HL-60 (cell line): ENCODE results near the gene RERE.
A peak's percentile ranks its signal among the peaks of the same experiment; 100 is the strongest.

Experiments
- DNase-seq, 2 experiments: peaks; one replicate each; pipeline ENCODE4 v3.0.0-alpha.2; 2010 to 2020; ENCODE audit warnings: low read depth in 1 of 2, low spot score in 1 of 2
- H3K27ac ChIP-seq: fragments of 250-450 bp; sonication (Bioruptor Pico); replicated peaks from 2 replicates; pipeline ENCODE4 v1.5.1; 2020; ENCODE audit warnings: mild to moderate bottlenecking, moderate library complexity
- H3K27me3 ChIP-seq: fragments of 250-450 bp; sonication (Bioruptor Pico); 2 replicates; pipeline ENCODE4 v1.5.1; 2021; ENCODE audit warnings: mild to moderate bottlenecking, moderate library complexity; ENCODE audit not compliant: insufficient read depth, poor library complexity, severe bottlenecking
- H3K4me3 ChIP-seq: replicated peaks from 2 replicates; pipeline ENCODE4 v1.5.1; 2011; ENCODE audit warnings: mild to moderate bottlenecking, control low read depth, low read length; ENCODE audit not compliant: insufficient read depth
- GABPA ChIP-seq: IDR thresholded peaks from 2 replicates; pipeline ENCODE4 v1.6.1; 2012; ENCODE audit warnings: low read depth
- POLR2AphosphoS5 ChIP-seq: IDR thresholded peaks from 2 replicates; pipeline ENCODE4 v1.6.1; 2012; ENCODE audit warnings: low read depth
- SPI1 ChIP-seq: IDR thresholded peaks from 2 replicates; pipeline ENCODE4 v1.6.1; 2012; ENCODE audit warnings: low read depth, mild to moderate bottlenecking, borderline replicate concordance
- TF ChIP-seq, protein P1 (sequence below): IDR thresholded peaks from 2 replicates; pipeline ENCODE4 v1.6.1; 2012; ENCODE audit warnings: low read depth; ENCODE audit not compliant: insufficient replicate concordance
- TF ChIP-seq, protein P2 (sequence below): IDR thresholded peaks from one replicate; pipeline ENCODE4 v1.5.1; 2011; ENCODE audit warnings: low read length, control low read depth, inconsistent platforms; ENCODE audit not compliant: insufficient read depth

RERE gene

GRCh38 chr1:8496473-8496872 lies 321.0 kb downstream of the RERE start:
- no peak overlapping the region for H3K4me3 ChIP-seq
- no peaks in the 10 kb centered on the region for H3K27me3 ChIP-seq
- DNase-seq: no peak
- no peak for TF ChIP-seq POLR2AphosphoS5
- TF ChIP-seq SPI1: no peak
- TF ChIP-seq, protein P1, sequence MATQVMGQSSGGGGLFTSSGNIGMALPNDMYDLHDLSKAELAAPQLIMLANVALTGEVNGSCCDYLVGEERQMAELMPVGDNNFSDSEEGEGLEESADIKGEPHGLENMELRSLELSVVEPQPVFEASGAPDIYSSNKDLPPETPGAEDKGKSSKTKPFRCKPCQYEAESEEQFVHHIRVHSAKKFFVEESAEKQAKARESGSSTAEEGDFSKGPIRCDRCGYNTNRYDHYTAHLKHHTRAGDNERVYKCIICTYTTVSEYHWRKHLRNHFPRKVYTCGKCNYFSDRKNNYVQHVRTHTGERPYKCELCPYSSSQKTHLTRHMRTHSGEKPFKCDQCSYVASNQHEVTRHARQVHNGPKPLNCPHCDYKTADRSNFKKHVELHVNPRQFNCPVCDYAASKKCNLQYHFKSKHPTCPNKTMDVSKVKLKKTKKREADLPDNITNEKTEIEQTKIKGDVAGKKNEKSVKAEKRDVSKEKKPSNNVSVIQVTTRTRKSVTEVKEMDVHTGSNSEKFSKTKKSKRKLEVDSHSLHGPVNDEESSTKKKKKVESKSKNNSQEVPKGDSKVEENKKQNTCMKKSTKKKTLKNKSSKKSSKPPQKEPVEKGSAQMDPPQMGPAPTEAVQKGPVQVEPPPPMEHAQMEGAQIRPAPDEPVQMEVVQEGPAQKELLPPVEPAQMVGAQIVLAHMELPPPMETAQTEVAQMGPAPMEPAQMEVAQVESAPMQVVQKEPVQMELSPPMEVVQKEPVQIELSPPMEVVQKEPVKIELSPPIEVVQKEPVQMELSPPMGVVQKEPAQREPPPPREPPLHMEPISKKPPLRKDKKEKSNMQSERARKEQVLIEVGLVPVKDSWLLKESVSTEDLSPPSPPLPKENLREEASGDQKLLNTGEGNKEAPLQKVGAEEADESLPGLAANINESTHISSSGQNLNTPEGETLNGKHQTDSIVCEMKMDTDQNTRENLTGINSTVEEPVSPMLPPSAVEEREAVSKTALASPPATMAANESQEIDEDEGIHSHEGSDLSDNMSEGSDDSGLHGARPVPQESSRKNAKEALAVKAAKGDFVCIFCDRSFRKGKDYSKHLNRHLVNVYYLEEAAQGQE: no peak
- TF ChIP-seq, protein P2, sequence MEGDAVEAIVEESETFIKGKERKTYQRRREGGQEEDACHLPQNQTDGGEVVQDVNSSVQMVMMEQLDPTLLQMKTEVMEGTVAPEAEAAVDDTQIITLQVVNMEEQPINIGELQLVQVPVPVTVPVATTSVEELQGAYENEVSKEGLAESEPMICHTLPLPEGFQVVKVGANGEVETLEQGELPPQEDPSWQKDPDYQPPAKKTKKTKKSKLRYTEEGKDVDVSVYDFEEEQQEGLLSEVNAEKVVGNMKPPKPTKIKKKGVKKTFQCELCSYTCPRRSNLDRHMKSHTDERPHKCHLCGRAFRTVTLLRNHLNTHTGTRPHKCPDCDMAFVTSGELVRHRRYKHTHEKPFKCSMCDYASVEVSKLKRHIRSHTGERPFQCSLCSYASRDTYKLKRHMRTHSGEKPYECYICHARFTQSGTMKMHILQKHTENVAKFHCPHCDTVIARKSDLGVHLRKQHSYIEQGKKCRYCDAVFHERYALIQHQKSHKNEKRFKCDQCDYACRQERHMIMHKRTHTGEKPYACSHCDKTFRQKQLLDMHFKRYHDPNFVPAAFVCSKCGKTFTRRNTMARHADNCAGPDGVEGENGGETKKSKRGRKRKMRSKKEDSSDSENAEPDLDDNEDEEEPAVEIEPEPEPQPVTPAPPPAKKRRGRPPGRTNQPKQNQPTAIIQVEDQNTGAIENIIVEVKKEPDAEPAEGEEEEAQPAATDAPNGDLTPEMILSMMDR: no peak
- TF ChIP-seq GABPA: no peak
- H3K27ac ChIP-seq: peak overlapping the region; percentile 39; the same call in 1 of the 2 replicates

DNA sequence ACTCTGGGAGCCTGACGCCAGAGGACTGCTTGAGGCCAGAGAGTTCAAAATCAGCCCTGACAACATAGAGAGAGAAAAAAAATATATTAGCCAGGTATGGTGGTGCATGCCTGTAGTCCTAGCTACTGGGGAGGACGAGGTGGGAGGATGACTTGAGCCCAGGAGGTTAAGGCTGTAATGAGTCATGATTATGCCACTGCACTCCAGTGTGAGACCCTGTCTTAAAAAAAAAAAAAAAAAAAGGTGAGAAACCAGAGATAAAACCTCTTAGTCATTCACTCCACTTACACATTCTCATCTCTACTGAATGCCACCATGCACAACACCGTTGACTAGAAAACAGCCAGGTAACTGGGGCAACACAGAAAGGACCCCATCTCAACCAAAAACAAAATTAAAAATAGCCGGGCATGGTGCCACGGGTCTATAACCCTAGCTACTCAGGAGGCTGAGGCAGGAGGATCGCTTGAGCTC lies 321.5 kb downstream of the RERE start:
- Histone ChIP-seq H3K27ac (no peak overlapping the region), H3K27me3 (no peaks in the 10 kb centered on the region), H3K4me3 (no peak overlapping the region)
- DNase-seq: no peak
- TF ChIP-seq POLR2AphosphoS5: no peak
- TF ChIP-seq, protein P1: no peak
- TF ChIP-seq GABPA: no peak
- no peak for TF ChIP-seq SPI1
- TF ChIP-seq, protein P2: no peak

DNA sequence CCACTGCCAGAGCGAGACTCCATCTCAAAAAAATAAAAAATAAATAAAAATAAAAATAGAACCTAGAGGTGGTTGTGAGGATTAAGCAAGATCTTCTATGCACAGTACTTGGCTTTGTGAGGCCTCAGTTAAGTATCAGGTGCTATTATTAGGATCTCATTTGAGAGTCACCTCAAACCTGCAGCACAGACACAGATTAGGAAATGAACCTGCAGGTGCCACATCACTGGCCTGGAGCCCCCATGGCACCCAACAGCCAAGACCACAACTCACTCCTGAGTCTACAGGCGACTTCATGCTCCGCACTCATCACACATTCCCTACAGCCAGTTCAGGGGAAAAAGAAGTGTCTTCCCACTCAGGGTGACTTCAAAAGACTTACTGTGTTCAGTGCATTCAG lies 322.8 kb downstream of the RERE start:
- H3K4me3 ChIP-seq: no peak overlapping the region
- DNase-seq: no peak
- no peaks in the 10 kb centered on the region for H3K27me3 ChIP-seq
- TF ChIP-seq, protein P1: no peak
- no peak for TF ChIP-seq SPI1
- TF ChIP-seq GABPA: no peak
- TF ChIP-seq POLR2AphosphoS5: no peak
- no peak overlapping the region for H3K27ac ChIP-seq
